T-helper 2 cell (primary cell): Measurements from ENCODE around the gene DPYSL4.

Experiments
- DNase-seq, 5 experiments: peaks; one replicate each; pipeline versions ENCODE4 v3.0.0 to v3.0.0-alpha.2; 2012 to 2022

Gene DPYSL4

DNA sequence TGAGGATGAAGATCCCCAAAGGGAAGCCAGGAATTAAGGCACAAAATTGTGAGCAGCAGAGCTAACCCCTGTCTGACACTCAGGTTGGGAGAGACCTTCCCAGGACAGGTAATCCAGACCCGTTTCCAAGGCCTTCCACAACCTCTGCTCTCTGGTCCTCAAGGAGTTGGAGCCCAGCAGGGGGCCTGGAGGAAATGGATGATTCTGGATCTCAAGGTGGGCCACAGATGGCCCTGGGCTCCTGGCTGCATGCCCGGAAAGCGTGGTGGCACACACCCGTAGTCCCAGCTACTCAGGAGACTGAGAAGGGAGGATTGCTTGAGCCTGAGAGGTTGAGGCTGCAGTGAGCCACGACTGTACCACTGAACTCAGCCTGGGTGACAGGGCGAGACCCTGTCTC lies 42.3 kb downstream of the DPYSL4 start:
- no peak for DNase-seq

DNA sequence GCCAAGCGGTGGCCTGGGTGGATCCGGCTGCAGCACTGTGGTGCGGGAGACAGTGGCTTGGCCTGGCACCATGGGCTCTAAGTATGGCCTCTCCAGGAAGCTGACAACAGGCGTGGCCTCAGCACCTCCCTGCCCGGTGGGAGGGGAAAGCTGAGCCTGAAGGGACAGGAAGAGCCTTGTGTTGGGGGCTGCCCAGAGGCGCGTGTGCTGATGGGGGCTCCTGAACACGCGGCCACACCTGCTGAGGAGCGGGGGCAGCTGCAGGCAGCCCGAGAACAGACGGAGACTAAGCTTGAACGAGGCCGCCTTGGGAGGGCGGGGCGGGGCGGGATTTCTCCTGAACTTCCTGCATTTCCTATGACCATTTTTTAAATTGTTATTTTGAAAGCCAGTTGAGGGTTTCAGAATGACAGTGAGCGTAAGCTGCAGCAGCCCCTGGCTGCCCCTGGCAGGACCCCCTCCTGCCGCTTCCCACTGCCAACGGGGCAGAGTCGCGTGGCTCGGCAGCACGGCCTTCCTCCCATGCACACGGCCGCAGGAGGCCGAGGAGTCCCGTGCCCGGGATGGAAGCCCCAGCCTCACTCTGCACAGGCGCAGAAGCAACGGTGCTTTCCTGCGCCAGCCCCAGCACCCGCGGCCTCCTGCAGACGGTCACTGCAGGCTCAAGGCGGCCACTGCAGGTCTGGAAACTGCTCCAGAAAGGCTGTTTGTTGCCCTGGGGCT lies 43.2 kb downstream of the DPYSL4 start:
- peak in 2 of 5 experiments; percentile 17 to 66 for DNase-seq

DNA sequence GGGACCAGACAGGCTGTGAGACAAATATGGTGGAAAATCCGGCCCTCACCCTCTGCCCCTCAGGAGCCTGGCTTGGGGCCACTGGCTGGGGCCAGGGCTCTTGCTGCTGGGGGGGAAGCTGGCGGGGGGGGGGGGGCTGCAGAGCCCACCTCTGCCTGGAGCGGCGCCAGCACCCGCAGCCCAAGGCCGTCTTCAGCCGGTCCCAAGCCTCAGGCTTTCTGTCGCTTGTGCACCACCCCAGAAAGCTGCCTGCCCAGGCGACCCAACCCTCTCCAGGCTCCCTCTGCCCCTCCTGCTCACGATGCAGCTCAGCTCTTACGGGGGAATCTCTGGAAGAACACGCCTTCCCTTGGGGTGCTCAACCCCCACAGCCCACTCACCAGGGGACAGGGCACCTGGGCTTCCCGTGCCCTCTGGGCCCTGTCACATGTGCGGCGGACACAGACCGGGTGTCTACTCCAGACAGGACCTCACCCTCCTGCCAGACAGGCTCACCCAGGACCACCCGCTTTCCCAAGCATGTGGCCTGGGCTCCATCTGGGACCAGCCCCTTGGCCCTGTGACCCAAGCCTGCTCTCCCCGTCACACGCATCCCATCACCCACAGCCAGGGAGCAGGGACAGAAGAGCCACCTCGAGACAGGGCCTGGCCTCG lies 43.9 kb downstream of the DPYSL4 start:
- DNase-seq, result no peak

DNA sequence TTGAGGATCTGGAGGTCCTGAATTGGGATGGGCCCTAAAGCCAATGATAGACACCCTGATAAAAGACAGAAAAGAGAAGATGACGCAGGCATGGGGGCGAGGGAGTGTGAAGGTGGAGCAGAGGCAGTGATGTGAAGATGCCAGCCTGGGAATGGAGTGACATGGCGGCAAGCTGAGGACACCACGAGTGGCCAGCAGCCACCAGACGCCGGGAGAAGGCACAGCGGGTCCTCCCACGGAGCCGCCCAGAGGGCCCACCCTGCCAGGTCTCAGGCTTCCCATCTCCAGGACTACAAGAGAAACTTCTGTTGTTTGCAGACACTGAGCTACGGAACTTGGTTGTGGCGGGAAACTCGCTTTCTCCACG lies 44.9 kb downstream of the DPYSL4 start:
- no peak for DNase-seq

DNA sequence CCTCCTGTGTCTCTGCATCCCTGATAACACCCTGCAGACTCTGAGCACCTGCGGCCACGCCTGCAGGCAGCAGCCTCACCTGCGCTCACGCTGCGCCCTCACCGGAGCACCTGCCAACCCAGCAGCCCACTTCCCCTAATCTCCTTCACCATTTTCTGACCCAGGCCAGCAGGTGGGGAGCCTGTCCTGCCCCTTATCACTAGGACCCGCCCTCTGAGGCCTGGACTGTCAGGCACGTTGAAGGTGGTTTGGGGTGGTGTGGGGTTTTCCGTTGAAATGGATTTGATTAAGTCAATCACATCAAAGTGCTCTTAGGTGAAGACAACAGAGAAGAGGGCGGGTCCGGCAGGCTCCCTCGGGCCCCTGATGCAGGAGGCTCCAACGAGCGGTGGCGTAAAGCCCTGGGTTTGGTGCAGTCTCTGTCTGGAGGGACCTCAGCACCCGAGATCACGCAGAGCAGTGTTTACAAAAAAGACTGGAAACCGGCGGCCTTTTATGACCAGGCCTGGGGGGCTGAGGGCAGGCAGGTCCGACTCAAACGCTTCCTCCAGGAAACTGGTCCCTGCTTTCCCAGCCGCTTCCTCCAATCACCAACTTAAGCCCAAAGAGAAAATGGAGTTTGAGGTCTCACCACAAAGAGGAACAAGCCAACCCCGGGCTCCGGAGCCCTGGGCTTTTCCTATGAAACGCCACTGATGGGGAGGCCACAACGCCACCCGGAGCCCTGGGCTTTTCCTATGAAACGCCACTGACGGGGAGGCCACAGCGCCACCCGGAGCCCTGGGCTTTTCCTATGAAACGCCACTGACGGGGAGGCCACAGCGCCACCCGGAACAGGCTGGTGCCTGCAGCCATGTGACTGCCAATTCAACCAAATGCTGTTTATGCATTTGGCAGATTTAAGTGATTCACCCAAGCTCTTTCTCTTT lies 45.5 kb downstream of the DPYSL4 start:
- peak in 1 of 5 experiments; percentile 31 for DNase-seq

DNA sequence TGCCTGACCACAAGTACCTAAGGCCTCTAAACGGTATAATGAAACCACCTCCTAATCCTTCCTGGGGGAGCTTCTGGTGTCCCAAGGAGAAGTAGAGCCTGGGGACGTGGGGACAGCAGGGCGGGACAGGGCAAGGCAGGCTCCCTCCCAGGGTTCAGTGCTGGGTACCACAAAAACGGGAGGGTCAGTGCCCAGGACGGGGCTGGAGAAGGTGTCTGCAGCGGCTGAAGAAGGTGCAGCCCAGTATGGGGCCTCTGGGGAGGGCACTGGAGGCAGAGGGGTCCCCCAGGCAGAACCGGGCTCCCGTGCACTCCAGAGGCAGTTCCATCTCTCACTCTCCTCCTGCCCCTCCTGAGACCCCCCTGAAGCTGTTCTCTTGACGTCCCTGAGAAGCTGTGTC lies 46.2 kb downstream of the DPYSL4 start:
- DNase-seq, result no peak

DNA sequence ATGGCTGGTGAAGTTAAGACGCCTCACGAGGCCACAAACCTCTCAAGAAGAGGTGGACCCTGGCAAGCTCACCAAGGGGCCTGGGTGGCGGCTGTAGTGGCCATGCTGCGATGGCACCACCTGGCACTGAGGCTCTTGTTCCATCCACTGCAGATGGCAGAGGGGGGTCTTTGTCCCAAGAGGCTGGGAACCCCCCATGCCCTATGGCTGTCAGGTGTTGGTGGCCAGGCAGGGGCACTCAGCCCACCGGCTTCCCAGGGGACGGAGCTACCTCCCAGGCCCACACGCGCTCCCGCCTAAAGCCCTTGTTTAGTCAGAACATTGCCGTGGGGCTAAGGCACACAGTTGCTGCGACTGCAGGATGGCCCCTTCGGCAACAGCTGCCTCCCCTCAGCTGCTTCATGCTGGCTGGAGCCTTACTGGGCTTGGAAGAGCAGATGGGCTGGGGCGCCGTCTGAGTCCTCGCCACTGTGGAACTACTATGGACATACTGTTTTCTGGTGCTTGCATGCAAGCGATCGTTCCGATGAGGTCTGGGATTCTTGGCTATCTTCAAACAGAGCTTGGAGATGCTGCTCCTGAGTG lies 46.8 kb downstream of the DPYSL4 start:
- no peak for DNase-seq

DNA sequence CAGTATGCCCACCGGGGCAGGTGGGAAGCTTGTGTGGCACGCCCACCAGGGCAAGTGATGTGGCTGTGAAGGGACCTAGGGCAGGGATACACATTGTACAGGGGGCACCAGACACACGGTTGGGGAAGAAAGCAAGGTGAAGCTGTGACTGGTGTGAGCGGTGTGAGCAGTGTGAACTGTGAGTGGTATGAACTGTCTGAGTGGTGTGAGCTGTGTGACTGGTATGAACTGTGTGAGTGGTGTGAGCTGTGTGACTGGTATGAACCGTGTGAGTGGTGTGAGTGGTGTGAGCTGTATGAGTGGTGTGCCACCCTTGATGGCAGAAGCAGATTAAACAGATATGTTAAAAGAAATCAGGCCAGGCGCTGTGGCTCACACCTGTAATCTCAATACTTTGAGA lies 48.1 kb downstream of the DPYSL4 start:
- peak in 1 of 5 experiments; percentile 20 for DNase-seq

DNA sequence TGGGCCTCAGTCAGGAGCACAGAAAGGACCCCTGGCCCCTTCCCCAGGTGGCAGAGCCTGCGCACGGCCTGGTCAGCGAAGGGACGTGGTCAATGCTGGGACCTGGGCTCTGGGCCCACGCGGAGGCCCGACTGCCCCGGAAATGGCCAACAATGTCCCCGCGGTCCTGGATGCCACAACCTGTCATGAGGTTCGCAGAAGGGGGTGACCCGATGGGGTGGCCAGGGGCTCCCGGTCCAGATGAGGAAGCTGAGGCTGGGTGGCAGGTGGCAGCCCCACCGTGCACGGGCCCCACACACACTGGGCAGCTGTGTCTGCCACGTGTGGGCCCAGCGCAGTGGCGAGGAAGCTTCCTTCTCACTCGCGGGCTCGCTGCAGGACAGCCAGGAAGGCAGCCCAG lies 49.4 kb downstream of the DPYSL4 start:
- no peak for DNase-seq

DNA sequence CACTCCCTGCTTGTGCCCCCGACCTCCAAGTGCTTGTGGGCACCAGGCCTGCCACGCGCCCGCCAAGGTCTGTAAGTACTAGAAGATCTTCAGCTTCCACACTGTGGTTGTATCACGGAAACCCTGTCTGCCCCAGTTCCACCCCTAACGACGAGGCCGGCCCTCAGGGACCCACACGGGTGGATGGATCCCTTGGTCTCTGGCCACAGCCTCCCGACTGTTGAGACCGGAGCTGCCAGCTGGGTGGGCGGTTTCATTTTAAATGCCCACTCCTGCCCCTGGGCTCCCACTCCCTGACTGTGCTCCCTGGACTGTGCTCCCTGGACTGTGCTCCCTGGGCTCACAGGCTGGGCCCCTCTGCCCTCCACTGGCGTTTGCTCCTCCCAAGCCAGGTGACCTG lies 50.1 kb downstream of the DPYSL4 start:
- no peak for DNase-seq

DNA sequence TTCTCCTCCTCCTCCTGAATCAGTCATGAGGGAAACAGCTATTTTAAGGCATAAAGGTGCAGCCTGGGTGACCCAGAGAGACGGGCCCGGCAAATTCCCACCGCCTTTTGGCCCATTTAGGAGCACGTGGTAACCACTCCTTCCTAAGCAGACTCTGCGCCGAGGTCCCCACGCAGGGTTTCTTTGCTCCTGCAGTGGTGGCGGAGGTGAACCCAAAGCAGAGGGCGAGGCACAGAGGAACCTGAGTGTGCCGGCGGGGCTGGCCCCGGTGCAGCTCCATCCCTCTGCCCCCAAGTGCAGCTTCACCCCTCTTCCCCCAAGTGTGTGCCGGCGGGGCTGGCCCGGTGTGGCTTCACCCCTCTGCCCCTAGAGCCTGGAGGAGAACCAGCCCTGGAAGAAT lies 50.6 kb downstream of the DPYSL4 start:
- no peak for DNase-seq

DNA sequence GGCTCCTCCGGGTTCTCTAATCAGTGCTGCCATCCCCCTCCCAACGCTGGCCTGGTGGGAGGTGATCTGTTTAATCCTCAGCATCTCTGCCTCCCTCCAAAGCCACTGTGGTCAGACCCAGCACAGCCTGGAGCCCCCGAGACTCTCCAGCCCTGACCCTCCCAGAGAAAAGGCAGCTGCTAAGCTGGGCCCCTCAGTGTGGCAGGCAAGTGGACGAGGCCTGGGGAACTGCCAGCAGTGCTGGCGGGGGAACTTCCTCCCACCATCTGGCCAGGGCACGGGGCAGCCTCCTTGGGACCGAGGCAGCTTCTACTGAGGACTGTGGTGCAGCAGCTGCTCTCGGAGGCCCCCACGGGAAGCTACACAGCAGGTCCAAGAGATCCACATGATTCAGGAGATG lies 51.1 kb downstream of the DPYSL4 start:
- no peak for DNase-seq

DNA sequence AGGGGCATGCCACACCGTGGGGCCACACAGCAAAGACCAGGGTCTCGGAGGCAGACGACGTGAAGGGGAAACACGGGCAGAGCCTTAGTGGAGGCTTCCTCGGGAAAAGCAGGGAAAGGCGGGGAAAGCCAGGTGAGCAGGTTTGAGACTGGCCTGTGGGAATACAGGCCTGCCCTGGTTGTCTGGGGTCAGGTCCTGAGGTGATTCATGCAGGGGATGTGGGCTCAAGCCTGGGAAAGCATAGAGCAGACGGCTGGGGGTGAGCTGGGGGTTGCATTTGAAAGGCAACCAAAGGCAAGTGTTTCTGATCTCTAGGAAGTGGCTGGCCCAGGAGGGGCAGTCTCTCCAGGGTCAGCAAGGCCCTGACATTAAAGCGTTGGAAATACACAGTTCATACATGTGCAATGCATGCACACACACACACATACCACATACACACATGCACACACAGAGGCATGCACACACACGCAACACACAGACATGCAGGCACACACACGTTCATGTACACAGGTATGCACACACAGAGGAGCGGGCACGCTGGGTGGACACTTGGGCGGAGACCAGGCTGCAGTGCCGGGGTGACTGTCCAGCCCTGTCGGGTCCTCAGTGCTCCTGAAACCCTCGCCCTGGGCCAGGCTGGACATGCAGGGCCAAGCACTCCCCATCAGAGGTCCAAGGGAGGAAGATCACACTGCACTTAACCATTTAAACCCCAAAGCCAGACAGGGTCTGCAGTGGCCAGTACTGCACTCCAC lies 51.8 kb downstream of the DPYSL4 start:
- DNase-seq, result no peak

DNA sequence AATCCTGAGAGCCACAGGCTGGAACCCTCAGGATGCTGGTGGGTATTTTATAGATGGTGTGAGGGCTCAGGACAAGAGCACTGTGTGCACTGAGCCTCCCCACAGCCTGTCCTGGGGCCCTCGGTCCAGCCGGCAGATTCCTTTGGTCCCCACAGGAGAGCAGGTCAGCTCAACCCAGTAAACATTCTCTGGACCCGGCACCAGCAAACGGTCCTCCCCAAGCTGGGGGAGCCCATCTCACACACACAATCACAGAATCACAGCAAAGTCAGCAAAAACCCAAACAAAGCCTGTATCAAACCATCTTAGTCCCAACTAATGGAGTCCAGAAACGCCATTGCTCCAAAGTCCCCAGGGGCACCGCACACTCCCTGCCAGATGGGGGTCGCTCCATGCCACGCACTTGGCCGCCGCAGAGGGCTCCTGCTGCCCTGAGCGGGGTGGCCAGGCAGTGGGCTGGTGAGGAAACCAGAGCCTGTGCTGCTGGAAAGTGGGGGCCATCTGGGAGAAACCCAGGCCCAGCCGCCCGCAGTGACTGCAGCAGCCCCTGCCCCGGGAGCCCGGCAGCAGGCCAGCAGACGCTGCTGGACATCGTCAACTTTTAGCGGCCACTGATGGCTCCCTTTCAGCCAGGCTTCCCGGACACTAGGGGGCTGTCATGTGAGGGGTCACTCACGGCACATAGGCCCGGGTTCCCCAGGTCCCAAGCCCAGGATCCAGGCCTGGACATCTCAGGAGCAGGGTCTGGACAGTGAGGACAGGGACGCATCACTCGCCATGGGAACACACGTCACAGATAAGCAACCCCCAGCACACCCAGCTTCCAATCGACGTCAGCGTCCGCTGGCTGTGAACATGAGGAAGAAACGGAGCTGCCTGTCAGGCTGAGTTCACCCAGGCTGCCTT lies 52.6 kb downstream of the DPYSL4 start:
- no peak for DNase-seq

DNA sequence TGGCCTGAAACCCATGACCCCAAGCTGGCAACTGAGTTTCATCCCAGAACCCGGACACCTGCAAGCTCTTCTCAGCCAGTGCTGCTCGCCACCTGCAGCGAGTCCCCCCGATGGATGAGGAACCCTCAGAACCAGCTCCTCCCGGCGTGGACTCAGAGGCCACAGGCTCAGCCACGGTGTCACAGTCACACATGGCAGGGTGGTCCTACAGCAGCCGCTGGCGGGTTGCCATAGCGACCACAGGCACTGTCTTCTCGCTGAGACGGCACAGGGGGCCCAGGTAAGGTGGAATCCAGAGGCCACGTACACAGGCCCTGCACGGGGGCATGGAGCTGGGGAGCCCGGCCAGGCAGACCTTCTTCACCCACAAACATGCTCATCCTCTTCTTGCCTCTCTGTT lies 53.4 kb downstream of the DPYSL4 start:
- DNase-seq, result no peak

DNA sequence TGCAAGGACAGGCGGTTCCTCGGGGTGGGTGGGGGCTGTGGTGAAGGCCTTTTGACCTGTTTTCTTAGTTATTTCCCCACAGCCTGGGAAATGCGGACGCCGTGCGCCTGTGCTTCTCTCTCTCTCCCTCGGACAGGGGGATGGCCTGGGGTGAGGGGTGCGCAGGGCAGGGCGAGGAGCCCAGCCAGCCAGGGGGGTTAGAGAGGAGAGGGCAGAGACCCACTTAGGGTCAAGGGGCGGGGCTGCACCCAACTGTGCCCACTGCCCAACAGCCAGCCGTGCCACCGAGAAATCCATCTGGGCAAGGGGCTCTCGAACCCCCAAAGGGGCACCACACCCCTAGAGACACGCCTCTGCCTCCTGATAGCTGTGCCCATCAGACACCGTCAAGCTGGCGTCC lies 53.8 kb downstream of the DPYSL4 start:
- DNase-seq, result no peak

DNA sequence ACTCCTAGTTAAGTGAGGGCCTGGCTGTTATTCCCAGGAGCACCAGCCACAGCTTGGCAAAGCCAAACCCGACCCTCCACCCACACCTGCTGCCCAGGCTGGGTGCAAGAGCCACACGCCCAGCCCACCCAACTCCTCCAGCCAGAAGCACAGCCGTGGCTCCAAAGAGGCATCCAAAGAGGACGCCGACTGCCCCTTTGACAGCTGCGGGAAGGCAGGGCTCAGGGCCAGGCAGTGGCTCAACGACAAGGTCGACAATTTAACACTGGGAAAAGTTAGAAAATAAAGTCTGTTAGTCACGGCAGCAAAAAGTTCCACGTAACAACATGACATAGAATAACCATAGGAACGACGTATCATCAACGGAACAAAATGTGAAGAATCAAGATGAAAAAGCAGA lies 54.3 kb downstream of the DPYSL4 start:
- no peak for DNase-seq

DNA sequence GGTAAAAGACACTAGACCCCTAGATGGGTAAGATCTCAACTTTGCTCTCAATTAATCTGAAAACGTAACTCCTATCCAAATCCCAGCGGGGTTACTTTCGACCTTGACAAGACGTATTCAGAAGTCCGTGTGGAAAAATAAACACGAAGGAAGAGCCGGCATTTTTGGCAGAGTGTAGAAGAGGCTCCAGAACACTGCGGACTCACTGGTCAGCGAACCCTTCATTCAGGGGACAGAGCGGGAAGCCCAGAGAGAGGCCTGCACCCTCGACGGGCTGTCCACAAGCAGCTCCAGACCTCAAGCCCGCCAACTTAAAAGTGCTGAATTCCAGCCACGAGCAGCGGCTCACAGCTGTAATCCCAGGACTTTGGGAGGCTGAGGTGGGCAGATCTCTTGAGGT lies 54.7 kb downstream of the DPYSL4 start:
- DNase-seq, result no peak

DNA sequence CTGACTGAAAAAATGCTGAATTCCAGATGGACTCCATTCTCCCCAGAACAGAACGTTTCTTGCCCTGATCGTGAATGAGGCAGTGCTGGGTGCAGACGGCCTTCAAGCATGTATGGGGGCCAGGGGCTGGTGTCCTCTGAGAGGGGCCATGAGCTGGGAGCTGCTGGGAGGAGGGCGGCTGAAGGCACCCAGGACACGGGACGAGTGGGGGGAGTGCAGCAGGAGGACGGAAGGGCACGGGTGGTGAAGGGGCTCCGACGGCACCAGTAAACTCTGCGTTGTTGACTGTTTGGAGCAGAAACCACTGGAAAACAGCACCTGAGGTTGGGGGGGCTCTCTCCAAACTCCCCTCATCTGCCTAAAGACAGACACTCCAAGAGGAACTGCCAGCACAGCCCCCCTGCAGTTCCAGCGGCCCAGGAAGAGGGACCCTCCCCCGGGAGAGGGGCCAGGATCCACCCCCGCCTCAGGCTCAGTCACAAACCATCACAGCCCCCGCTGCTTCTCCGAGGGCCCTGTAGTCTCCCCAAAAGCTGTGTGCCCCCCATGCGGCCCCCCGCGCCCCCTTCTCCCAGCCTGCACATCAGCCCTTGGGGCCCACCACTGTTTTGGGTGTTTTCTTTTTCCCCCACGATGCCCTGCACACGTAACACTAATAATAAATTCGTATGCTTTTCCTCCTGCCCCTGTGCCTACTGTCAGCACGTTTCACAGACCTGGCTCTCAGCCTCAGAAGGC lies 55.5 kb downstream of the DPYSL4 start:
- no peak for DNase-seq

DNA sequence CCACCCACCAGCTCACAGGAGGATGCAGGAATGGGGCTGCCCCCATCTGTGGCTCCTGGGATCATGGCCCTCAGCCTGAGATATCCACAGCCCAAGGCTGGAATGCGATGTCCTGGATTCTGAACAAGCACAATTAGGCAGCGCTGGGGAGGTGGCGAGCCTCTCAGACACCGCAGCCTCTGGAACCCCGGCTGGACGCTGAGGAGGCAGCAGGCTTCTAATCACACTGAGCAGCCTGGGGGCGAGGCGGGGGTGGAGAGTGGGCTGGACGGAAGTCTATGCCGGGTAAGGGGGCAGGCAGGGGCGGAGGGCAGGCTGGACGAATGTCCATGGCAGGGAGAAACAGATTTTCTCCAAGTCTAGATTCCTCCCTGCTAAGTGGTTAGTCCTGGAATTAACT lies 56.4 kb downstream of the DPYSL4 start:
- DNase-seq, result no peak

DNA sequence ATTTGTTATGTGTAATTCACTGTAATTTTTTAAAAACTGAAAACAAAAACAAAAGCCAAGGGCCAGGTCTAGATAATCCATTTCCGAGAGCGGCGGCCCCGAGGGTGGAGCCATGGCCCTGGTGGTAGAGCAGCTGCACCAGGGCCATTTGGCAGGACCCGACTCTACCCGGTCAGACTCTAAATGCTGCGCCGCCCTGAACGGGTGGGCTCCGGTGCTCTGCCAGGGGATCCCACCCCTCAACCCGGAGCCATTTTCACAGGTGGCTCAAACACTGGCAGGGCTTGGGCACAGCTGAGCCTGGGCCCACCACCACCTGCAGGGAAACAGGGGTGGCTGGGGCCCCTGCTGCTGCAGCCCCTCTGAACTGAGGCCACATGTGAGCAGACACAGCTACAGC lies 56.9 kb downstream of the DPYSL4 start:
- no peak for DNase-seq
